Measurements from ENCODE around the gene CHMP4B.

DNA sequence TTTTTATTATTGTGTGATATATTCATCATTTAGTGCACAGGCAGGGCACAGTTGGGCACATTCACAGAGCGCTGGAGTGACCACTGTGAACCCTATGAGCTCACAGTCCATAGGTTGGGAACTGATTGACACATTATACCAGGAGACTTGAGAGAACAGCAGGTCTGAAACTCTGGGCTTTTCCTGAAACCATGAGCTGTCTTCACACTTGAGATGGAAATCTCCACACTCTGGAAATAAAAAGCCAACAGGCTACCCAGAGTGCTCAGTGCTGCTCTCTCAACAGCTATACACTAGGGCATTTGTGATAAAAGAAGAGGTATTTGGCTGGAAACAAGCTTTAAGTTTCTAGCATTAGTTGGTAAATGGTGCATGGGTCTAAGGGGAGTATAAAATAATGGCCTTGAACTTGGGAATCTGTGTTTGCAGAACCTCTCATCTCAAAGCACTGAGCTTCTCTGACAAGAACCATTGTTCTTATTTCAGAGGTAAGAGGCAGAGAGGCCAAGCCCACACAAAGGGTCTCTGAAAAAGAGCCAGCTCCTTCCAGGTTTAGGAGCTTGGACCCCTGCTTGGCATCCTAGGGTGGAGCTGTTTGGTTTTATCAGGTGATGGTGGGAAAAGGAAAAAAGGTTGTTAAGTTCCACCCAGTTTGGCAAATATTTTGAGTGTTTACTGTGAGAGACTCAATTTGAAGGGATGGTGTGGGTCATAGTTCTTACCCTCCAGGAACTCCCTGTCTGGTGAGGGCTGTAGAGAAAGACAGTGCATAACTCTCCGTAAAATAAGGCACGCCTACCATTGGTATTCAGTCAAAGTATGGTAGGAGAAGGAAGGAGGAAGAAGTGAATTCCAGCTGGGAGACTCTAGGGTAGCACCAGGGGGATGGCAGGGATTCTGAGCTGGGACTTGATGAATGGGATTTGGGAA, 14.5 kb downstream of the CHMP4B start:
- TF ChIP-seq GATA2 (IDR thresholded peaks at IDR 0.05; ENCODE audit: low read depth, low read length) (no peak), GATA3 (IDR thresholded peaks at IDR 0.05; ENCODE audit: low read depth, low read length) (no peak)
